Measurements from ENCODE around the gene VWCE.

- TF ChIP-seq CTCF (IDR thresholded peaks at IDR 0.05) (no peak), POLR2A (IDR thresholded peaks at IDR 0.05) (no peak)
Measured at GRCh38 chr11:61329871-61330270, 34.8 kb upstream of the VWCE start.
